ENCODE measurements around the gene MYH4.

MYH4 gene

GRCh38 chr17:10469459-10469858, at the start of gene MYH4:
Gene MYH4 (minus strand): TSS chr17:10469559. CDS start chr17:10466745, 2,814 bp downstream.
- TF ChIP-seq GATA3 (IDR thresholded peaks at IDR 0.05; ENCODE audit: low read depth, low read length): no peak
- no peak for TF ChIP-seq GATA2 (IDR thresholded peaks at IDR 0.05; ENCODE audit: low read depth, low read length)

GRCh38 chr17:10518271-10519037, 49.1 kb upstream of the MYH4 start, which contains the start of gene MYH1:
Gene MYH1 (minus strand): TSS chr17:10518542. CDS start chr17:10516642, 1,900 bp downstream.
- no peak for TF ChIP-seq GATA2 (IDR thresholded peaks at IDR 0.05; ENCODE audit: low read depth, low read length)
- no peak for TF ChIP-seq GATA3 (IDR thresholded peaks at IDR 0.05; ENCODE audit: low read depth, low read length)

GRCh38 chr17:10516638-10517037, 47.3 kb upstream of the MYH4 start:
- TF ChIP-seq GATA3 (IDR thresholded peaks at IDR 0.05; ENCODE audit: low read depth, low read length) (no peak), GATA2 (IDR thresholded peaks at IDR 0.05; ENCODE audit: low read depth, low read length) (no peak)

- TF ChIP-seq GATA3 (IDR thresholded peaks at IDR 0.05; ENCODE audit: low read depth, low read length): no peak
- no peak for TF ChIP-seq GATA2 (IDR thresholded peaks at IDR 0.05; ENCODE audit: low read depth, low read length)
Observed at GRCh38 chr17:10516065-10516464, 46.7 kb upstream of the MYH4 start.

- TF ChIP-seq GATA3 (IDR thresholded peaks at IDR 0.05; ENCODE audit: low read depth, low read length): no peak
- TF ChIP-seq GATA2 (IDR thresholded peaks at IDR 0.05; ENCODE audit: low read depth, low read length): no peak
Observed at GRCh38 chr17:10513299-10514067, 44.1 kb upstream of the MYH4 start.

GRCh38 chr17:10512856-10513255, 43.5 kb upstream of the MYH4 start:
- TF ChIP-seq GATA3 (IDR thresholded peaks at IDR 0.05; ENCODE audit: low read depth, low read length): no peak
- TF ChIP-seq GATA2 (IDR thresholded peaks at IDR 0.05; ENCODE audit: low read depth, low read length): no peak

- TF ChIP-seq GATA3 (IDR thresholded peaks at IDR 0.05; ENCODE audit: low read depth, low read length) (no peak), GATA2 (IDR thresholded peaks at IDR 0.05; ENCODE audit: low read depth, low read length) (no peak)
Observed at GRCh38 chr17:10499950-10500349, 30.6 kb upstream of the MYH4 start.

- TF ChIP-seq GATA3 (IDR thresholded peaks at IDR 0.05; ENCODE audit: low read depth, low read length): no peak
- TF ChIP-seq GATA2 (IDR thresholded peaks at IDR 0.05; ENCODE audit: low read depth, low read length): no peak
Observed at GRCh38 chr17:10492004-10492403, 22.6 kb upstream of the MYH4 start.

GRCh38 chr17:10482252-10482651, 12.9 kb upstream of the MYH4 start:
- no peak for TF ChIP-seq GATA2 (IDR thresholded peaks at IDR 0.05; ENCODE audit: low read depth, low read length)
- no peak for TF ChIP-seq GATA3 (IDR thresholded peaks at IDR 0.05; ENCODE audit: low read depth, low read length)

- TF ChIP-seq GATA2 (IDR thresholded peaks at IDR 0.05; ENCODE audit: low read depth, low read length): no peak
- no peak for TF ChIP-seq GATA3 (IDR thresholded peaks at IDR 0.05; ENCODE audit: low read depth, low read length)
Observed at GRCh38 chr17:10477701-10478100, 8.3 kb upstream of the MYH4 start.

GRCh38 chr17:10474536-10474935, 5.2 kb upstream of the MYH4 start:
- TF ChIP-seq GATA2 (IDR thresholded peaks at IDR 0.05; ENCODE audit: low read depth, low read length) (no peak), GATA3 (IDR thresholded peaks at IDR 0.05; ENCODE audit: low read depth, low read length) (no peak)

- TF ChIP-seq GATA3 (IDR thresholded peaks at IDR 0.05; ENCODE audit: low read depth, low read length) (no peak), GATA2 (IDR thresholded peaks at IDR 0.05; ENCODE audit: low read depth, low read length) (no peak)
Observed at GRCh38 chr17:10471858-10472257, 2.5 kb upstream of the MYH4 start.

GRCh38 chr17:10463402-10463801, 6.0 kb downstream of the MYH4 start:
- TF ChIP-seq GATA3 (IDR thresholded peaks at IDR 0.05; ENCODE audit: low read depth, low read length): no peak
- no peak for TF ChIP-seq GATA2 (IDR thresholded peaks at IDR 0.05; ENCODE audit: low read depth, low read length)

- no peak for TF ChIP-seq GATA2 (IDR thresholded peaks at IDR 0.05; ENCODE audit: low read depth, low read length)
- TF ChIP-seq GATA3 (IDR thresholded peaks at IDR 0.05; ENCODE audit: low read depth, low read length): no peak
Observed at GRCh38 chr17:10460062-10460461, 9.3 kb downstream of the MYH4 start.

GRCh38 chr17:10458701-10459100, 10.7 kb downstream of the MYH4 start:
- TF ChIP-seq GATA2 (IDR thresholded peaks at IDR 0.05; ENCODE audit: low read depth, low read length) (no peak), GATA3 (IDR thresholded peaks at IDR 0.05; ENCODE audit: low read depth, low read length) (no peak)
